GM18867 (cell line): ENCODE measurements around the gene ZBTB17.

Source experiments
- ATAC-seq: cut with Tn5 transposase; IDR thresholded peaks from one replicate; pipeline ENCODE4 v1.9.1; 2021; ENCODE audit warnings: mild to moderate bottlenecking, moderate library complexity; ENCODE audit not compliant: unreplicated experiment

Gene ZBTB17

DNA sequence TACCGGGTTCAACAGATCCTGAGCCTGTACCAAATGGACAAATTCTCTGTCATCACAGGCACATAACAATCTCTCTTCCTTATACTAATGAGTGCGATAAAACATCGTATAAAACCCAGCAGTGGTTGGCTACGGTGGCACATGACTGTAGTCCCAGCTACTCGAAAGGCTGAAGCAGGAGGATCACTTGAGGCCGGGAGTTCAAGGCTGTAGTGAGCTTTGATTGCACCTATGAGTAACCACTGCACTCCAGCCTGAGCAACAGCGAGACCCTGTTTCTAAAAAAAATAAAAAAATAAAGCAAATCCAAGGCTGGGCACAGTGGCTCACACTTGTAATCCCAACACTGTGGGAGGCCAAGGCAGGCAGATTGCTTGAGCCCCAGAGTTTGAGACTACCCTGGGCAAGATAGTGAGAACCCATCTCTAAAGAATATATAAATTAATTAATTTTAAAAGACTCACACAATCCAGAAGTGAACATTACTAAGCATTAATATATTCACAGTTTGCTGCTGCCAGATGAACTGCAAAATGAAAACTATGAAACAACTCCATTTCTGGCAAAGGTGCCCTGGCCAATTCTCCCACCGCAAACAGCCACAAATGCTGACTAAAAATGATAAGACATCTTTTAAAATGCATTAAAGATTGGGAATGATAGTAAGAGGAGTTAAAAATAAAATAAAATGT is 13.1 kb downstream of the ZBTB17 start:
- no peak for ATAC-seq

DNA sequence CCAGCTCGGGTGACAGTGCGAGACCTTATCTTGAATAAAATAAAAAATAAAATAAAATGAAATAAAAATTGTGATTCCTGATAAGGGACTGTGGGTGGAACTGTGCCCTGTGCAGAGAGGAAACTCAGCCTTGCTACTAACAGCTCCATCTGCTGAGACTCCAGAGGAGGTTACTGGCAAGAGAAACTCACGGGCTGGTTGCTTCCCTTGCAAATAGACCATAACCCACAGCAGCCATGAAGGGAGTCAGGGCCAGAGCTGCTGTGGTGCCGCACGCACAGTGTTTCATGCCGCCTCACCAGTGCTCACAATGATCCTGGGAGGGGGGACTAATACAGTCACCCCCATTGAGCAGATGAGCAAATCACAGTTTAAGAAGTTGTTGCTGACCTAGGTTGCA is 13.7 kb downstream of the ZBTB17 start:
- ATAC-seq = no peak

DNA sequence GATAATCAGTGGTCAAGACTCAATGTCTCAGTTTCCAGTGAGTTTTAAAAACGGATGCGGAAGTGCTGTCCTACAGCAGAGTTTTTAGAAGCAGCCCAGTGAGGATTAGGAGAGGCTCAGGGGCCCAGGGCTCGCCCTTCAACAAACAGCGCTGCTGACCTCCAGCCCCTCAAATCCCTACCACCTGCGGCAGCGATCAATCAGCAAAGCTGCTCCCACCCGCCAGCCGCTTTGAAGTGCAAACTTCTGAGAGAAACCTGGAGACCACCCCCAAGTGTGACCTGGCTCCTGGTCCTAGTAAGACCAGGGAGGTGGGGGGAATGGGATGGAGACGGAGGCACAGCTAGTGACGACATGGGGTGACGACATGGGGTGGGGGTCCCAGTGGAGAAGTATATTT is 14.4 kb downstream of the ZBTB17 start:
- ATAC-seq = no peak

DNA sequence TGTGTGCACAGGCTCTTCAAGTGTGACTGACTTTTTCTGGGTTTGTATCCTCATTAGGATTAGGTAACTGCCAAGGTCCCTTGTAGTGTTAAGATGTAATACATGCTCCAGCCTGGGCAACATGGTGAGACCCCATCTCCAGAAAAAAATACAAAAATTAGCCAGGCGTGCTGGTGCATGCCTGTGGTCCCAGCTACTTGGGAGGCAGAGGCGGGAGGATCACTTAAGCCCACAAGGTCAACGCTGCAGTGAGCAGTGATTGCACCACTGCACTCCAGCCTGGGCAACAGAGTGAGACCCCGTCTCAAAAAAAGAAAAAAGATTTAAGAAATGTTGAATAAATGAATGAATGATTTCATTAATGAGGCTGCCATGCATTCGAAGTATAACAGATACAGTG is 15.1 kb downstream of the ZBTB17 start:
- ATAC-seq = no peak

DNA sequence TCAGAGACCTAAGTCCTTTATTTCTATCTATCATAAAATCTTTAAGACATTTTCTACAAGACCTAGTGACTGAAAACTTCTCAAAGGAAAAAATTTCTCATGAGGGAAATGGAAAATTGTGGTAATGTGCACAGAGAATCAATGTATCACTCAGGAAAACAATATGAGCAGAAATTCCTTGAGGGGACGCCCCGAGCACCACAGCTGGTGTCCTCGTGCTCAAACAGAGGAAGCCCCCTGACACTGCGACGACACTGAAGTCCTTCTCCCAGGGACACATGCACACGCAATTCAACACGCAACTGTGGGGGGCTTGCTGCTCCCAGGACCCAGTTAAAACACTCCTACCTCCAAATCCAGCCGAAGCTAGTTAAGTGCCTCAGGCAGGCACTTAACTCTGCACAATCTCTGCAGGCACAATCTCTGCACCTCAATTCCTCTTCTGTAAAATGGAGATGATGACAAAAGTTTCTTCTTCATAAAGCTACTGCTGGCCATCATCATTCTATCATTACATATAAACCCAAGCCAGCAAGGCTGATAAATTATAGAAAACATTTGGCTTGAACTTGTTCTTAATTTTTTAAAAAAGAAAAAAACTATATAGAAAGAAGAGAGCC is 16.0 kb downstream of the ZBTB17 start:
- ATAC-seq = no peak

DNA sequence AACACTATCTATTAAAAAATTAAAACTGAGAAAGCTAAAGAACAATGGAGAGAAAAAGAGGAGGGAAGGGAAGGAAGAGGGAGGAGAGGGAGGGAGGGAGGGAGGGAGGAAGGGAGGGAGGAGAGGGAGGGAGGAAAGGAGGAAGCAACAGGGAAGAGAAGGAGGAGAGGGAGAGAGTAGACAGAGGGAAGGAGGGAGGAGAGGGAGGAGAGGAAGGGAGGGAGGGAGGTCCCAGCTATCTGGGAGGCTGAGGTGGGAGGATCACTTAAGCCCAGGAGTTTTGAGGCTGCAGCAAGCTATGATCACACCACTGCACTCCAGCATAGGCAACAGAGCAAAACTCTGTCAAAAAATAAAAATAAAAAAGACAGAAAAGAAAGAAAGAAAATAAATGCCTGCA is 16.5 kb downstream of the ZBTB17 start:
- no peak for ATAC-seq

DNA sequence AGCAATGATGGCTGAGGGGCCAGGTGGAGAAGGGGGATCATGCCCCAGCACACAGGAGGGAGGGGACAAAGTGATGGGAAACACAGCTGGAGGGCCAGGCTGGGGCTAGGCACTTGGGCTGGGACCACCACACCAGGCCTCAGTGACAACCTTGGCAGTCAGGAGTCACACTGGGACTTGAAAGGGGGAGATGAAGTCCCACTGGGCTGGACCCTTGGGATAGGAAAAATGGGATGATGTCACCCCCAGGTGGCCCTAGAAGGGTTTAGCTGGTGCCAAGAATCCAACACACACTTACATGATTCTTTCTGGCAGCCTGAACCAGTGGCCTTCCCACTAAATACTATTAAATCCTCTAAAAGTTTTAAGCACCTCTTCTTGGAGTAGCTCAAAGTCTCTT is 17.1 kb downstream of the ZBTB17 start:
- ATAC-seq = no peak

DNA sequence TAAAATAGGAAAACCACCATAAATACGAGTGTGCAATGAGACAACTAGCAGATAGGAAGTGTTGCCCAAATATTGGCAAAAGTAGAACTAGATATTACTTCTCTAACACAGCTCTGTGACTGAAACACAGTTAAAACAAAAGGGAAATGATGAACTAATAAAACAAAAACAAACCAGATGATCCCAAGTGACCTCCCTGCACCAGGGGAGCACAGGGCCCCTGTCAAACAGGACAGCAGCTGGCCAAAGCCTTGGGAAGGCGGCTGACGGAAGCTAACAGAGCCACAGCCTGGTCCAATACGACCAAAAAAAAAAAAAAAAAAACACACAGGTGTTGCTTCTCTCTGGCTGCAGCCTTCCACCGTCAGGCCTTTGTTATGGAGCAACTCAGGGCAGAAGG is 17.8 kb downstream of the ZBTB17 start:
- ATAC-seq = no peak

DNA sequence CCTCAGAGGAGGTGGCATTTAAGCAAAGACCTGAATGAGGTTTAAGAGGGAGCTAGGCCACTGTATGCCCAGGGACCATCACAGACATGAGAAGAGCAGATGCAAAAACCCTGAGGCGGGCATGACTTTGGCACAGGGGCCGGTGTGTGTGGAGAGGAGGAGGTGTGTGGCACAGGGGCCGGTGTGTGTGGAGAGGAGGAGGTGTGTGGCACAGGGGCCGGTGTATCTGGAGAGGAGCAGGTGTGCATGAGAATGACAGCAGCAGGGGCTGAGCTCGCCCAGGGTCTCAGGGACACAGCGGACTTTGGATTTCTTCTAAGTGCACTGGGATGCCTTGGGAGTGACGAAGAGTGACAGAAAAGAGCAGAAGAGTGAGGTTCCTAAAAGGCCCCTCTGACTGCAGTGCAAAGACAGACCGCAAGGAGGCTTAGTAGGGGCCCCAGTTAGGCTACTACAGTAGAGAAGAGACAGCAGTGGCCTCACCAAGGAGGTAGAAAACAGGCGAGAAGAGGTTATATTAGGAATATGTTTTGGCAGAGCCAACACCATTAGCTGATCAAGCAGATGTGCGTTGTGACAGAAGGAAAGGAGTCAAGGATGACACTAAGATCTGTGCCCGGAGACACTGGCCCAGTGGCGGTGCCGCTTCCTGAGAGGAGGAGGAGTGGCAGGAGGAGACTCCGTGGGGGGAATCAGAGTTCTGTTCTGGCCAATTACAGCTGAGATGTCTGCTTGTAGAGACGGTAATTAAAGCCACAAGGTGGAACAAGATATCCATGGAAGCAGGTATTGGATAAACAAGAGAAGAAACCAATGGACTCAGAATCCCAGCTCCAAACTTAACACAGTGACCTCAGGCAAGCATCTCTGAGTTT is 18.4 kb downstream of the ZBTB17 start:
- no peak for ATAC-seq

DNA sequence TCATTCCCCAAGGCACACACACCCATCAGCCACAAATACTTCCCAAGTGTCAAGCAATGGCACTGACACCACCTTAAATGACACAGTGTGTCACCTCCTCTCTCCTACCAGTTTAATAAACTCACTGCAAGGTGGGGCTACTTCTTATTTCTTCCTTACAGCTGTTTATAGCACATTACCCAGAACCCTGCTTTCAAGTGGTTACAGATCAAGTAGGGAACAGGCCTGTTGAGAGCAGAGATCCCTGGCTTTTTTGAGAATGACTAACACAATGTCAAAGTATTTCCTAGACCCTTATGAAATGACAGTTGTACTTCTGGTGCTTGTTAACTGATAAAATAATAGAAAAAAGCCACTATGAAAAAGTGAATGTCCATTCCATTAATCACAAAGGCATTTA is 19.8 kb downstream of the ZBTB17 start:
- no peak for ATAC-seq

DNA sequence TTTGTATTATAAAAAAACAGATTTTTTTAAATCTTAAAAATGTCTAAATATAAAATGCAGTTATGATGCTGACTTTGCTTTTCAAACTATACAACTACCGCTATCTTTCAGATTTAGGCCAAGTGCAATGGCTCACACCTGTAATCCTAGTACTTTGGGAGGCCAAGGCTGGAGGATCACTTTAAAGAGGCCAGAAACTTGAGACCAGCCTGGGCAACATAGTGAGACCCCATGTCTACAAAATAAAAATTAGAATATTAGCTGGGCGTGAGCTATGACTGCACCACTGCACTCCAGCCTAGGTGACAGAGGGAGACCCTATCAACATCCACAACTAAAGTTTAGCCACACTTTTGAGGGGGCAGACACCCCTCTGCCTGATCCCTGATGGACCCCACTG is 20.3 kb downstream of the ZBTB17 start:
- ATAC-seq = no peak

DNA sequence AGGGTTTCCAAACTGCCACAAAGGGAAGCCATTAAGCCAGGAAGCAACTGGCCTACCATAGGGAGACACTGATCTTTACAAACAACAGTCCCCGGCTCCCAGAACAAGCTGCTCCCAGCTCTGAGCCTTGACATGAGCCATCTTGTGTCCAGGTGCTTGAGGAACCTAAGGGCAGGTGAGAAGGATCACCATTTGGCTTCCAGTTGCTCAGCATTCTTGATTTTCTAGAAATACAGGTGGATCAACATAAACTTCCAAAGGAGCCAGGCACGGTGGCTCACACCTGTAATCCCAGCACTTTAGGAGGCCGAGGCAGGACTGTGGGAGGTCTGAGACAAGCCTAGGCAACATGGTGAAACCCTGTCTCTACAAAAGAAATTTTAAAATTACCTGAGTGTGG is 21.6 kb downstream of the ZBTB17 start:
- no peak for ATAC-seq

DNA sequence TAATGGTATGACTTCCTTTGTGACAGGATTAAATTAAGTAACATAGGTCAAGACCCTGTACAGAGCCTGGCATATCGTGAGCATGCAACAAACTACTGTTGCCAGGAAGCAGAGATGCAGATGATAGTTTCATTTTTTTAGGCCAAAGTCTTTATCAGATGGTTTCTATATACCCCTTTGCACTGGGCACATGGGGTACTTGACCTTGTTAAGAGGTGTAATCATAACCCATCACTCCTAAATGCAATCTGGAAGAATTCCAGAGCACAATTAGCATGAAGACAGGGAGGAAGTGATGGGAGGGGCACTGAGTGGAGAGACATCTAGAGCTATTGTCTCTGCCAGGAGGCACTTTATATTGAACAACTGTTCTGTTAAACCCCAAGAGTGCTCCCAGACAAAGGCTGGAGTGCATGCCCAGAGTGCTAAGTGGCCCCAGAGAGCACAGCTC is 22.1 kb downstream of the ZBTB17 start:
- ATAC-seq = no peak

DNA sequence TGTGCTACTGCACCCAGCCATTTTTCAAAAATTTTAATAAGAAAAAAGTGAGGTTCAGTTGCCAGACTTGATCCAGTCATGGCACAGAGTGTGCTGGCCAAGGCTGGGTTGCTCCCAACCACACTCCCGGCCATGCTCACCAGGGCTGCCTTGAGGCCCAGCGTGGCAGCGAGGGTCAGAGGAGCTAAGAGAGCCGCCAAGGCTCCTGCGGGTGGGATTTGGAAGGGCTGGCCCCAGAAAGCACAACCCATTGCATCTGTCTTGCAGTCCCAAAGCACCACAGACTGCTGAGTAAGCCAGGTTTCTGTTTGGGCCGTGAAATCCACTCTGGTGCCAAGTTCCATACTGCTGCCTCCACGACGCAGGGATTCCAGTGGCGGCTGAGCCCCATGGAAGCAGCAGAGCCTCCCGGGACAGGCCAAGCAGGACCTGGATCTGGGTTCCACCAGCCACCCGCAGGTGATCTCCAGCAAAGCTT is 22.6 kb downstream of the ZBTB17 start:
- no peak for ATAC-seq

DNA sequence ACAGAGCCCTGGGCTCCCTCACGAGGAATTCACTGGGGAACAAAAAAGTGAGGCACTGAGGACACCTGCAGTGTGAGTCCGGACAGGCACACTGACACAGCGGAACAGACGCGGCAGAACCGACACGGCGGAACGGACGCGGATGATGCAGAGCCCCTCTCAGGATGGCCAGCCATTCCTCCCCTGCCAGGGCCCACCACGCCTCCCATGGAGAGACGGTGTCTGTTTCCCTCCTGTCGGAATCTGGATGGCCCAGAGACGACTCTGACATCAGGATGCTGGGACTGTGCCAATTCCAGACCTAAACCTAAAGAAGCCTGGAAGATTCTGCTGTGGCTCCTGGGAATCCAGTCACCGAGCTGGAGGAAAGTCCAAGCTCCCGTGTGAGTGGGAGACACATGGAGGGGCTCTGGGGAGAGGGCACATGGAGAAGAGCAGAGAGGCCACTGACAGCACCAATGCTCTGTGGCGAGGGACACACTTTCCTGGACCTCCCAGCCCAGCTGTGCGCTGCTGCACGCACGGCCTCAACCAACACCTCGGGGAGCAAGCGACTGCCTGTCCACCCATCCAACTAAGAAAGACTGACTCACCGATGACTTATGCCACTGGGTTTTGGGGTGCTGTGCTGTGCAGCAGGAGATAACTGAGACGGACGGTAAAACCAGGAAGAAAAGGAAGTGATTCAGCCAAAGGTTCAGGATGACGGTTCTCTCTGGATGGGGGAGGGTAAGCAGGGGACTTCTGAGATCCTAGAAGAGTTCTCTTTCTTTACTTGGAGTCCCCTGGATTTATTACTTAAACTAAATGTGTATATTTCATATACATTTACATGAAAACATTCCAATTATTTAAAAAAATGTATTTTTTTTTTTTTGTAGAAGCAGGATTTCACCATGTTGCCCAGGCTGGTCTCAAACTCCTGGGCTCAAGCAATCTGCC is 23.3 kb downstream of the ZBTB17 start:
- no peak for ATAC-seq

DNA sequence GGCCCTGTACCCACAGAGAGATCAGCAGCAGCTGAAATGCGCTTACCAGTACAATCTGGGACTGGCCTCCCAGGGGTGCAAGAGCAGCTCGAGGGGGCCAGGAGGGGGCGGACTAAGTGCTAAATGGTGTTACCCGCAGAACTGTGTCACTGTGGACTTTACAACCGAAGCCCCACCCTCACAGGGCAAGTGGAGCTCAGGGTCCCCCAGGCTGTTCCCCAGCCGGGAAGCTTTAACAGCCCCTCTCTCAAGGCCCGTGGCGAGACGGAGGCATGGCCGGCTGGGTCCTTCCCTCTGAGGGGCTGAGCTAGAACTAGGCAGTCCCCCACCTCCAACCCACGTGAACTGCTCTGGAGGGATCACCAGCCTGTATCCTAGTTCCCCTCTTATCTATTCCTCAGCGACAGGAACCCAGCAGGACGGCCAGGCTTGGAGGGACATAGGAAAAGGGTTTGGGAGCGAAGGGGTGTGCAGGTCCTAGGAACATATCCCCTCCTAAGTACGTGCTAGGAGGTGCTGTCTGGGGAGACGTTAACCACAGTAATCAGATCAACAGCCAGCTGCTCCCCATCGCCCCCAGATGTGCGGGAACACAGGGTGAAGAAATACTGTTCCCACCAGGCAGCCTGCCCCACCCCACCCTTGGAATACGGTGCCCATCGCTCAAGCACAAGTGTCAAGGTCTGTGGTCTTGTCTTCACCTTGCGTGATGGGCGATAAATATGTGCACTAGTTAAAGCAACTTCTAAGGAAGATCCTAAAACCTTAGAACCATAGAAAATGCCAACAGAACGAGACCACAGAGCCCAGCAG is 24.4 kb downstream of the ZBTB17 start:
- ATAC-seq = no peak

DNA sequence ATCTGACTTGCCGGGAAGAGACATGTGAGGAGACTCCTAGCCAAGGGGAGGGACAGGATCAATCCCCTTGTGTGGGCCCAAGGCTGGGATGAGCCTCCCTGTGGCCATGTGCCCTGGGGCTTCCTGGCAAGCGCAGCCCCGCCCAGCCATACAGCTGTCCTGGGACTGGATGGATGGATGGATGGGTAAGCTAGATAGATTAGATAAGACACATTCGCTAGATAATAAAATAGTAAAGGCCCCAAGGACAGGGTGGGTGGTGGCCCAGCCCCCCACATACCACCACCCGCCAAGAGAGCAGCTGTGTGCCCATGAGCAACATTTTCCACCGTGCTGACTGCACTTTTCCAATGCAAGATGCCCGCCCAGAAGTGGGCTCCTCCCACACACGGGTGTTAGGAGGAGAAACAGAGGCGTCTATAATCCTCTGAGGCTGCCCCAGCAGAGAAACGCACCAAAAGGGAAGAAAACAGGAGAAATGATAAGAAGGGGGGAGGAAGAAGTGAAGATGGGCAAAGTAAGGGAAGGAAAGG is 25.1 kb downstream of the ZBTB17 start:
- ATAC-seq = no peak

DNA sequence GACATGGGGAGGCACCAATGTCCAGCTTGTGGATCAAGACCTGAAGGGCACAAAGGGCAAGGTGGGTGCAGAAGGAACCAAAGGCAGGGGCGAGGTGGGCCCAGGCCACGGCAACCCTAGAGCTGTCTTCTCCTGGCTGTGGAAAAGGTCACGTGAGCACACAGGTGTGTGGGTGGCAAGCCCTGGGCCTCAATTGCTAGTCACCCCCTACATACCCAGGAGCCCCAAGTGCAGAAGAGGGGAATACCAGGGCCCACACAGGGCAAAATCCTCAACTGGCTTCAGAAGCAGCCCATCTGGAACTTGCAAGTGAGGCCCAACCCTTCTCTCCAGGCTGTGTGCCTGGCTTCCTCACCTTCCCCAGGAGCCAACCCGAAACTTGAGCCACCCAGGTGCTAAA is 25.6 kb downstream of the ZBTB17 start:
- no peak for ATAC-seq

DNA sequence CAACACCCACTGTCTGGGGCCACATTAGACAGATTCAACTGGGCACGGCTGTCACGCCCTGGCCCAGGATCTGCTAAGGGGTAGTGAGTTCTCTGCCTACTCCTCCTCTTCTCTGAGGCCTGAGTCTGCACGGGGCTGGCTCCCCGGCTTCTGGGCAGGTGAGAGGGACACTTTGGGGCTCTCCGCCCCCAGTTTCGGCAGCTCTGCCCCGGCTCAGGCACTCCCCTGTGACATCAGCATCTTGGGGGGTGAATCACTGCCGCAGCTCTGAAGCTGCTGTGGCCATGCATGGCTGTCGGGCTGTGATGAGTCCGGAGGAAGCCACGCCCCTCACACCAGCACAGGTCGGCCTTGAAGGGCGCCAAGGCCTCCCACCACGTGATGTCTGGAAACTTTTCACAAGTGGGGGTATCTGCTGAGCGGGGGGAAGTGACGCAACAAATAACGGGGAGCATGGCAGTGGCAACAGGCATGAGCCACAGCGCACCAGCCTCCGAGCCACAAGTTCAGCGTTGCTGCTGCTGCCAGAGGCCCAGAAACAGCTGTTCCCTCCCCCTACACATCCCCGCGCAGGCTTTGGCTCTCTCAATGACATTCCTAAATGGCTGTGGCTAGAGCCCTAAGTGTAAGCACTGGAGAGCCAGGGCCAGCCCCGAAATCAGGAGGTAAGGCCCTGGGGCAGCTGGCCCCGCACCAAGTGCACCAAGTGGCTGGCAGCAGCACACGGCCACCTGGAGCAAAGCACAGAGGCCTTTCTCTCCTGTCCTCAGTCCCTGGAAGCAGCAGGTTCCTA is 26.3 kb downstream of the ZBTB17 start:
- ATAC-seq = peak; percentile 78
